ENCODE measurements around the gene NXNL1.
A peak's percentile ranks its signal among the peaks of the same experiment; 100 is the strongest.

The NXNL1 gene

DNA sequence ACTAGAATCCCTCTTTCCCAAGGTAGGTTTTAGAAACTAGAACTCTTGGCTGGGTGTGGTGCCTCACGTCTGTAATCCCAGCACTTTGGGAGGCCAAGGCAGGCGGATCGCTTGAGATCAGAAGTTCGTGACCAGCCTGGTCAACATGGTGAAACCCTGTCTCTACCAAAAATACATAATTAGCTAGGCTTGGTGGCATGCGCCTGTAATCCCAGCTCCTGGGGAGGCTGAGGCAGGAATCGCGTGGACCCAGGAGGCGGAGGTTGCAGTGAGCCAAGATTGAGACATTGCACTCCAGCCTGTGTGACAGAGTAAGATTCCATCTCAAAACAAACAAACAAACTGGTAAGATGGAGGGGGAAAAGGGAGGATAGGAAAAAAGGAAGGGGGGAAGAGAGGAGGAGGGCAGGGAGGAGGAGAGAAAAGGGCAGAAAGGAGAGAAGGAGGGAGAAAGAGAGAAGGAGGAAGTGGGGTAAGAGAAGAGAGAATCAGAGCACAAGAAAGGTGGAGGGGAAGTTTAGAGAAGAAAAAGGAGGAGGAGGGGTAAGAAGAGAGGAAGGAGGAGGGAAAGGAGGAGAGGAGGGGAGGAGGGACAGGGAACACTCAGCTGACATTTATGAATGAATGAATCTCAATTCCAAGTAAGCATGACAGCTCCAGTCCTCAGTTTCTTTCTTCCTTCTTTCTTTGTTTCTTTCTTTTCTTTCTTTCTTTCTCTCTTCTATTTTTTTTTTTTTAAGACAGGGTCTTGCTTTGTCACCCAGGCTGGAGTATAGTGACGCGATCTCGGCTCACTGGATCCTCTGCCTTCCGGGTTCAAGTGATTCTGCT is 7.0 kb upstream of the NXNL1 start:
- Histone ChIP-seq H3K9me2 (replicated peaks; ENCODE audit: control insufficient read depth, low read length) (no peaks in the 10 kb centered on the region), H3F3A (ENCODE audit: control insufficient read depth, insufficient read depth) (peaks cover 3% of the 10 kb centered on the region; the same call in 1 of the 2 replicates), H4K20me1 (ENCODE audit: control insufficient read depth, insufficient read depth, low read depth, low read length) (no peaks in the 10 kb centered on the region), H3K27me3 (ENCODE audit: control insufficient read depth, low read length) (peaks cover 12% of the 10 kb centered on the region), H3K27ac (ENCODE audit: low read depth, low read length) (no peak overlapping the region), H3K4me3 (ENCODE audit: low read length) (no peak overlapping the region), H3K36me3 (ENCODE audit: control insufficient read depth, low read length) (no peaks in the 10 kb centered on the region), H3K4me2 (ENCODE audit: low read length) (peak overlapping the region; percentile 20; the same call in 1 of the 2 replicates), H3K9me3 (ENCODE audit: control insufficient read depth, insufficient read depth, low read length) (no peaks in the 10 kb centered on the region), H3K79me2 (ENCODE audit: control insufficient read depth, low read length) (no peaks in the 10 kb centered on the region), H3K4me1 (ENCODE audit: control insufficient read depth, low read length) (peaks cover 34% of the 10 kb centered on the region)
- no peak for TF ChIP-seq EZH2phosphoT487 (IDR thresholded peaks at IDR 0.05; ENCODE audit: borderline replicate concordance, low read length)
- TF ChIP-seq, protein P1, sequence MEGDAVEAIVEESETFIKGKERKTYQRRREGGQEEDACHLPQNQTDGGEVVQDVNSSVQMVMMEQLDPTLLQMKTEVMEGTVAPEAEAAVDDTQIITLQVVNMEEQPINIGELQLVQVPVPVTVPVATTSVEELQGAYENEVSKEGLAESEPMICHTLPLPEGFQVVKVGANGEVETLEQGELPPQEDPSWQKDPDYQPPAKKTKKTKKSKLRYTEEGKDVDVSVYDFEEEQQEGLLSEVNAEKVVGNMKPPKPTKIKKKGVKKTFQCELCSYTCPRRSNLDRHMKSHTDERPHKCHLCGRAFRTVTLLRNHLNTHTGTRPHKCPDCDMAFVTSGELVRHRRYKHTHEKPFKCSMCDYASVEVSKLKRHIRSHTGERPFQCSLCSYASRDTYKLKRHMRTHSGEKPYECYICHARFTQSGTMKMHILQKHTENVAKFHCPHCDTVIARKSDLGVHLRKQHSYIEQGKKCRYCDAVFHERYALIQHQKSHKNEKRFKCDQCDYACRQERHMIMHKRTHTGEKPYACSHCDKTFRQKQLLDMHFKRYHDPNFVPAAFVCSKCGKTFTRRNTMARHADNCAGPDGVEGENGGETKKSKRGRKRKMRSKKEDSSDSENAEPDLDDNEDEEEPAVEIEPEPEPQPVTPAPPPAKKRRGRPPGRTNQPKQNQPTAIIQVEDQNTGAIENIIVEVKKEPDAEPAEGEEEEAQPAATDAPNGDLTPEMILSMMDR (IDR thresholded peaks at IDR 0.05; ENCODE audit: low read depth, low read length, poor library complexity, severe bottlenecking): no peak

DNA sequence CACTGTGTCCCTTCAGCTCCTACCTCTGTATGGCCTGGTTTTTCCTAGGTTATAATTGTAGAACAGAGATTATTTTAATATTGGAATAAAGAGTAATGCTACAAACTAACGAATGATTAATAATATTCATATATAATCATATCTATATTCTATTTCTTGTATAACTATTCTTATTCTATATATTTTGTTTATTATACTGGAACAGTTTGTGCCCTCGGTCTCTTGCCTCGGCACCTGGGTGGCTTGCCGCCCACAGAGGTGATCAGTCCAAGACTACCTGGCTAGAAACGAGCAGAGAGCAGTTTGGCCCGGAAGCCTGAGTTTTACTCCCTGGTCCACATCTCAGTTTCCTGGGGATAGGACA is 5.7 kb upstream of the NXNL1 start:
- H3K79me2 ChIP-seq (ENCODE audit: control insufficient read depth, low read length): no peaks in the 10 kb centered on the region
- H3K9me2 ChIP-seq (replicated peaks; ENCODE audit: control insufficient read depth, low read length): no peaks in the 10 kb centered on the region
- TF ChIP-seq, protein P1 (IDR thresholded peaks at IDR 0.05; ENCODE audit: low read depth, low read length, poor library complexity, severe bottlenecking): no peak
- no peak for TF ChIP-seq EZH2phosphoT487 (IDR thresholded peaks at IDR 0.05; ENCODE audit: borderline replicate concordance, low read length)
- no peak overlapping the region for H3K27ac ChIP-seq (ENCODE audit: low read depth, low read length)
- peaks cover 34% of the 10 kb centered on the region for H3K4me1 ChIP-seq (ENCODE audit: control insufficient read depth, low read length)
- no peaks in the 10 kb centered on the region for H4K20me1 ChIP-seq (ENCODE audit: control insufficient read depth, insufficient read depth, low read depth, low read length)
- H3K27me3 ChIP-seq (ENCODE audit: control insufficient read depth, low read length): peaks cover 6% of the 10 kb centered on the region
- no peak overlapping the region for H3K4me2 ChIP-seq (ENCODE audit: low read length)
- H3F3A ChIP-seq (ENCODE audit: control insufficient read depth, insufficient read depth): peaks cover 3% of the 10 kb centered on the region; the same call in 1 of the 2 replicates
- H3K9me3 ChIP-seq (ENCODE audit: control insufficient read depth, insufficient read depth, low read length): no peaks in the 10 kb centered on the region
- H3K4me3 ChIP-seq (ENCODE audit: low read length): no peak overlapping the region
- H3K36me3 ChIP-seq (ENCODE audit: control insufficient read depth, low read length): no peaks in the 10 kb centered on the region

DNA sequence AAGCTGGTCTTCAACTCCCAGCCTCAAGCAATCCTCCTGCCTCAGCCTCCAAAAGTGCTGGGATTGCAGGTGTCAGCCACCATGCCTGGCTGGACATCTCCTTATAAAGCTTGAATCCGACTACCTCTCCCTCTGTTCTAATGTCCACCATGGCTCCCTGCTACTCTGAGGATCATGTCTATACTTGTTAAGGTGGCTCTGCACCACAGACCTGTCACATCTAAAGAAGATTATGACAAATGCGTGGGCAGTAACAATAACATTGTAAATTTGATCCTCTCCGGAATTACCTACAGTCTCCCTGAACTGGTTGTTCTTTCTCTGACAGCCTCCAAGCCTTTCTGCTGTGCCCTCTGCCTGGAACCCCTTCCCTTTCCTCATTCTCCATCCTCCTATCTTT is 1.8 kb downstream of the NXNL1 start:
- Histone ChIP-seq H3F3A (ENCODE audit: control insufficient read depth, insufficient read depth) (no peaks in the 10 kb centered on the region), H3K4me2 (ENCODE audit: low read length) (no peak overlapping the region), H3K4me1 (ENCODE audit: control insufficient read depth, low read length) (no peaks in the 10 kb centered on the region), H3K27ac (ENCODE audit: low read depth, low read length) (no peak overlapping the region), H3K4me3 (ENCODE audit: low read length) (no peak overlapping the region), H3K36me3 (ENCODE audit: control insufficient read depth, low read length) (no peaks in the 10 kb centered on the region), H3K9me3 (ENCODE audit: control insufficient read depth, insufficient read depth, low read length) (no peaks in the 10 kb centered on the region), H3K9me2 (replicated peaks; ENCODE audit: control insufficient read depth, low read length) (no peaks in the 10 kb centered on the region), H3K27me3 (ENCODE audit: control insufficient read depth, low read length) (peaks cover 11% of the 10 kb centered on the region), H4K20me1 (ENCODE audit: control insufficient read depth, insufficient read depth, low read depth, low read length) (no peaks in the 10 kb centered on the region), H3K79me2 (ENCODE audit: control insufficient read depth, low read length) (no peaks in the 10 kb centered on the region)
- TF ChIP-seq EZH2phosphoT487 (IDR thresholded peaks at IDR 0.05; ENCODE audit: borderline replicate concordance, low read length): no peak
- TF ChIP-seq, protein P1 (IDR thresholded peaks at IDR 0.05; ENCODE audit: low read depth, low read length, poor library complexity, severe bottlenecking): no peak

All from DOHH2 (cell line).